HG02571 (cell line): ENCODE results near the gene ZMYND8.
A peak's percentile ranks its signal among the peaks of the same experiment; 100 is the strongest.
"Not testable (repeated sequence)": the region's sequence is repeated elsewhere in the genome, so short reads cannot be mapped to it uniquely, and the experiment has no call there.

Experiments
- ATAC-seq: cut with Tn5 transposase; IDR thresholded peaks from one replicate; pipeline ENCODE4 v1.9.1; 2021; ENCODE audit warnings: mild to moderate bottlenecking, moderate library complexity; ENCODE audit not compliant: unreplicated experiment

ZMYND8 gene

DNA sequence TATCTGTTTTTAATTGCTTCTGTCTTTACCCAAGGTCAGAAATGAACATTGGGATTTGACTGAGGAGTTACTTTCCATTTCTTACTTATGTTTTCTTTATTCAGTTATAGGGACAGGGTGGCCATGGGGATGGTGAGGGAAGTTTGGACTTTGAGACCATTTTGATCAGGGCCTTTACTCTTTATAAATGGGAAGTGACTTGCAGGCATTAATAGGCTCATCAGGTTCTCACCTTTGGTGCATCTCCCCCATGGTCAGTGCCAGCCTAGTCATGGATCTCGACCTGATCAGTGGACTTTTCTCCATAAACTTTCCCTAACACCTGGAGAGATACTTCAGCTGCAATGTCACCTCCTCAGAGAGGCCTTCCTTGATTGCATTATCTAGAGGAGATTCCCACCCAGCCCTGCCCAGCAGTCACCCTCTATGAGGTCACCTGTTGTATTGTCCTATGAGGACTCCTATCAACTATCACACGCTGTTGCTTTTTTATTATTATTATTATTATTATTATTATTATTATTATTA, 16.8 kb upstream of the ZMYND8 start:
- no peak for ATAC-seq

DNA sequence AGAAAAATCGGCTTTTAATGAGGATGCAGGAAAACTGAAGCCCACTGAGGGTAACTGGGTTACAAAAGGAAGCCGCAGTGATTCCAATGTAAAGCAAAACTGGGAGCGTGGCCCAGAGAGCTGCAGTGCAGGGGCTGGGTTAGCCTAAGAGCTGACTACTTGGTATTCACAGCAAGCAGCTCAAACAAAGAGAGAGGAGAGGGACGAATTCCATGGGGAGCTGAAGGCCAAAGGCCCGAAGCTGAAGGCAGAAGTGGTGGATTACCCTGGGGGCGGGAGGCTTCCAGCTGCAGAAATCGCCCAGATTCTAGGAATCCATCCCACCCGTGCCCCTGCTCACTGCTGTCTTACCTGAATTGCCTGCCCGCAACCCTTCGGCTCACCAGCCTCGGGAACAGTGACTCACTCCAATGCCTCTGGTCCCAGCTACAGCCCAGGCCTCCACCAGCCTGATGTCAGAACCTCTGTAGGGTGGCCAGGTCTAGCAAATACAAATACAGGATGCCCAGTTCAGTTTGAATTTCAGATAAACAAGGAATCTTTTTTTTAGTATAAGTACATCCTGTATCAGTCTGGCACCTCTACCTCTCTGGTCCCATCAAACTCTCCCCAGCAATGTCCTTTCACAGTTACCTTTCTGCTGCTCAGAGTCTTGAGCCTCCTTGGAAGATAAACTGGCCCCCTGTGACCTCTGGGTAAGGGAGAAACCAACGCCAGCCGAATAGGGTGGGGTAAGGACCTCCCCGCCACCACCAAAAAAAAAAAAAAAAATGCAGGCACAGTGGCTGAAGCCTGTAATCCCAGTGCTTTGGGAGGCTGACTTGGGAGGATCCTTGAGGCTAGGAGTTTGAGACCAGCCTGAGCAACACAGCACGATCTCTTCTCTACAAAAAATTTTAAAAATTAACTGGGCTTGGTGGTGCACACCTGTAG, 14.6 kb upstream of the ZMYND8 start:
- no peak for ATAC-seq

DNA sequence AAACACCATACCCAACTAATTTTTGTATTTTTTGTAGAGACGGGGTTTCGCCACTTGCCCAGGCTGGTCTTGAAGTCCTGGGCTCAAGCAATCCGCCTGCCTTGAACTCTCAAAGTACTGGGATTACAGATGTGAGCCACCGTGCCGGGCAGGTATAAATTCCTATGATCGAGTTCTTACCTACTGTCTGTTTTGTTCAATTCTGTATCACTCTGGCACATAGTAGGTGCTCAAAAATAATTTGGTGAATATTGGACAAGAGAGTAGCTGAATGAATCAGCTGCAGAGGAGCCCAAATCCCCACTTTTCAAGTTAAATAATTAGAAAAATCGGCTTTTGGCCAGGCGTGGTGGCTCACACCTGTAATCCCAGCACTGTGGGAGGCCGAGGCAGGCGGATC, 13.7 kb upstream of the ZMYND8 start:
- no peak for ATAC-seq

DNA sequence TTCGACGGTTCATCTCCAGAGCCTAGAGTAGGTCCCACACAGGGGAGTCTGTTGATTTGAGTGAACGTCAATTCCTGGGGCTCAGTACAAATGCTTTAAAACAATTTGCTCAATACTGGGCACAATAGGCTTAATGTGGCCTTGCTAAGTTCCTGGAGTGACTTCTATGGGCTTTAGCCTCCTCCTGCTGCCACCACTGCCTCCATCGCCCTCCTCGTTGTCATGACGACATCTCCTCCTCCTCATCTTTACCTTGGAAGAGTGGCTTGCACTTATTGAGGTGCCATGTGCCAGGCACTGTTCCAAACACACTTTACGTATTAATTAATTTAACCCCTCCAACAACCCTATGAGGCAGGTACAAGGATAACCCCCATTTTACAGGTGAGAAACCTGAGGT, 11.8 kb upstream of the ZMYND8 start:
- no peak for ATAC-seq

DNA sequence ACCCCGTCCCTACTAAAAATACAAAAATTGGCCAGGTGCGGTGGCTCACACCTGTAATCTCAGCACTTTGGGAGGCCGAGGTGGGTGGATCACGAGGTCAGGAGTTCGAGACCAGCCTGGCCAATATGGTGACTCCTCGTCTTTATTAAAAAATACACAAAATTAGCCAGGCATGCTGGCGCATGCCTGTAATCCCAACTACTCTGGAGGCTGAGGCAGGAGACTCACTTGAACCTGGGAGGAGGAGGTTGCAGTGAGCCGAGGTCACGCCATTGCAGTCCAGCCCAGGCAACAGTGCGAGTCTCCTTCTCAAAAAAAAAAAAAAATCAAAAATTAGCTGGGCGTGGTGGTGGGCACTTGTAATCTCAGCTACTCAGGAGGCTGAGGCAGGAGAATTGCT, 9.8 kb upstream of the ZMYND8 start:
- ATAC-seq = not testable (repeated sequence)

DNA sequence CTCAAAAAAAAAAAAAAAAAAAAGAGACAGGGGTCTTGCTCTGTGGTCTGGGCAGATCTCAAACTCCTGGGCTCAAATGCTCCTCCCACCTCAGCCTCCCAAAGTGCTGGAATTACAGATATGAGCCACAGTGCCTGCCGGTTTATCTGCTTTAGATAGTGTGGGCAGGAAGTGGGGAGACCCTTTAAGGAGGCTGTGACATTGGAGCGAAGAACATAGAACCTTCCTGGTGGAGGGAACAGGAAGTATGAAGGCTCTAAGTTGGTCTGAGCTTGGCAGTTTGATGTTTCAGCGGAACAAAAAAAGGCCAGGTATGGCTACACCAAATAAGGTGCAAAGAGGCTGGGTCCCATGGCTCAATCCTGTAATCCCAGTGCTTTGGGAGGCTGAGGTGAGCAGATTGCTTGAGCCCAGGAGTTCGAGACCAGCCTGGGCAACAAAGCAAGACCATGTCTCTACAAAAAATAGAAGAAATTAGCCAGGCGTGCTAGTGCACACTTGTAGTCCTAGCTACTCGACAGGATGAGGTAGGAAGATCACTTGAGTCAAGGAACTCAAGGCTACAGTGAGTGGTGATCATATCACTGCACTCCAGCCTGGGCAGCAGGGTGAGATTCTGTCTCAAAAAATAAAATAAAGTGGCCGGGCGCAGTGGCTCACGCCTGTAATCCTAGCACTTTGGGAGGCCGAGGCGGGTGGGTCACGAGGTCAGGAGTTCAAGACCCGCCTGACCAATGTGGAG, 8.7 kb upstream of the ZMYND8 start:
- no peak for ATAC-seq

DNA sequence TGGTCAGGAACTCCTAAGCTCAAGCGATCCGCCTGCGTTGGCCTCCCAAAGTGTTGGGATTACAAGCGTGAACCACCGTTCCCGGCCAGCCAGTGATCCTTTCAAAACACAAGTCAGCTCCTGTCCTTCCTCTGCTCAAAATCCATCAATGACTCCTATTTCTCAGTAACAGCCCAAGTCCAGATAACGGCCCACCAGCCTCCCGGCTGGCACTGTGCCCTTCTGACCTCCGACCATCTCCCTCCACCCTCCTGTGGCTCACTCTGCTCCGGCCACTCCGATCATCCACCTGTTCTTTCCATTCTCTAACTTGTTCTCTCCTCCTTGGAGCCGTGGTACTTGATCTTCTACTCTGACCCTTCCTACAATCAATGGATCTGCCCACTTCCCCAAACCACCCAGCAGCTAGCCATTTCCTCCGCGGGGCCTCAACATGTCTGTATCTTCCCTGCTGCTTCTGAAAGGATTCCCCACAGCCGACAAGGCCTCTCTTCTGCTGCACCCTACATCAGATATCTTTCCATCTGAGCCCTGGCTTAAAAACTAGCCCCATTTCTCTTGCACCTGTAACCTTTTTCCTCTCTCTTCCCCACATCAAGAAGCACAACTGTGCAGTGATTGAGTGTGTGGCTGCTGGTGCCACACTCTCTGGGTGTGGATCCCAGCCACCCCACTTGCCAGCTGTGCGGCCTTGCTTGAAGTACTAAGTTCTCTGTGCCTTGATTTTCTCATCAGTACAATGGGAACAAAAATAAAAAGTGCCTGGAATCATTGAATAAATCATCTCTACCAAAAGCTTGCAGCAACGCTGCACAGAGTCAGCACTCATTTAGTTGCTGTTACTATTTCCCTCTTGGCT, 6.1 kb upstream of the ZMYND8 start:
- no peak for ATAC-seq

DNA sequence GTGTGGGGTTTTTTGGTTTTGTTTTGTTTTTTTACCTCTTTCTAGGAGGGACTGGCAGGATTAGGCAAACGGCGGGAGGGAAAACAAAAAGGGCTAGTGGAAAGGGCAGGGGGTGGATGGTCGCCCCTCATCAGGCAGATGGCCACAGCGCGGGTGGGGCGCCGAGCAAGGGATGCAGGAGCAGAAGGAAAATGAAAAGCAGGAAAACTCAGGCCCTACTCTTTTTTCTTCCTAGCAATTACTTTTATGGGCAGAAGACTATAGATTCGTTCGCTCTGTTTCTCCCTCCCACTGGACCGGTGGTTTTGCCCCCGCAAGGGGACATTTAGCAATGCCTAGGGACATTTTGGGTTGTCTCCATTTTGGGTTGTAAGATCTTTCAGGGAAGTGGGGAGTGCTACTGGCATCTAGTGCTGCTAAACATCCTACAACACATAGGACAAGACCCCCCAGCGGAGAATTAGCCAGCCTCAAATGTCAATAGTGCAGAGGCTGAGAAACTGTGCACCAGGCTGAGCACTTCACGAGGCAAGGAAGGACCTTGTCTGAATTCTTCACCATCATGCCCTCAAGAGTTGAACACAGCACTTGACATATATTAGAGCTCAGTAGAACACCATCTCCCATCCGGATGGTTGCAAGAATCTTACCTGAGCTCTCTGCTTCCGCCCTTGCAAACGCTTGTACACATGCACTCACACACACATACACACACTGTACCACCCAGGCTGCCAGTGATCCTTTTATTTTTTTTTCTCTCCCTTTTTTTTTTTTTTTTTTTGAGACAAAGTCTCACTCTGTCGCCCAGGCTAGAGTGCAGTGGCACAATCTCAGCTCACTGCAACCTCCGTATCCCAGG, 4.8 kb upstream of the ZMYND8 start:
- no peak for ATAC-seq

DNA sequence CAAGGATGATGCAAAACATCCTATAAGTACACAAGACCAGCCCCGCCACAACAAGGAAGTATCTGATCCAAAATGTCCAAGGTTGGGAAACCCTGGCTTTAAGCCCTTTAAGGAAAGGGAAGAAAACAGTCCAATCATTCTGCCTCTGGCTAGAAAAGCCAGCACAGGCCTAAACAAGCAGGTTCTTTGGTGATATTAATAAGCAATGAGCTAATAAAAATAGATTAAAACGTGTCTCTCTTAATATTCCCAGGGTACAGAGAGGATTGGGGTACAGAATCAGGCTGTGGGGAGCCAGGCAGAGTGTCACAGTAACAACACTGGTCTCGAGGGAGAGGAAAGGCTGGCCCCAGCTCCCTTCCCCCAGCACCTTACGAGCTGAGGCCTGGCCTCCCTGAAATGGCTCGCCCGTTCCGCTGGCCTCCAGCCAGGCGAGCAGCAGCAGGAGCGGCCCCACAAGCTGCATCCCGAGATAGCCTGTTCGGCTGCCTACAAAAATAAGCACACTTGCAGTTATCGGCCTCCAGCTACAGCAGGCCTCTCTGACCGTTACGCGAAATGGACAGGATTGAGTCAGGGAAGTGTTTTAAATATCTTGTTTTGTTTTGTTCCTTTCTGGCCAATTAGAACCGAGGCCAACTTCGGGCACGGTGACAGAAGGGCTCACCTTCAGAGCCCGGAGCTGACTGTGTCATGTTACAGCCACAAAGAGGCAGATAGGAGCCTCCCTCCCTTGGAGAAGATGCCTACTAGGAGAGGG, 4.0 kb upstream of the ZMYND8 start:
- no peak for ATAC-seq

DNA sequence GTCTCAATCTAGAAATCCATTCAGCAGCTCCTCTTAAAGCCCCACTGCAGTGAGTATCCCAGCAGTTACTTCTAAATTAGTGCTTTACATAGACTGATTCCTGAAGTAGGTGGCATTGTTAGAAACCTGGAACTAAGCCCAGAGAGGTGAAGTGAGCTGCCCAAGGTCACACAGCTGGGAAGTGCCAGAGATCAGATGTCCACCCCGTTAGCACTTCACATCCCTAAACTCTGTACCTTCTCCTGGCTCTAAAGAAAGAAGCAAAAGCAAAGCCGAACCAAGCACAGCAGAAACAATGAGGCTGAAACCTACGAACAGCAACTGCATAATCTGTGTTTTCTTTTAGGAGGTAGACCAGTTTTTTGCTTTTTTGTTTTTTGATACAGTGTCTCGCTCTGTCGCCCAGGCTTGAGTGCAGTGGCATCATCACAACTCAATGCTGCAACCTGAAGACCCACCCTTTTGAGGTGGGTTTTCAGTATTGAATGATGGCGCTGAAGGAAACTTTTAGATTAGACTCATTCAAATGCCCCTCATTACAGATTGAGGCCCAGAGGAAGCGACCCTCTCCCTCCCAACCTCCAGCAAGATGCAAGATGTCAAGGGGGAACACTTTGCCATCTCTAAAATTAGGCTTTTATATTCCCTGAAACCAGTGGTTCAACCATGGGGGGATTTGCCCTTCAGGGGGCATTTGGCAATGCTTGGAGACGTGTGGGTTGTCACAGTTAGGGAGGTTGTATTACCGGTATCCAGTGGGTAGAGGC, 3.2 kb upstream of the ZMYND8 start:
- ATAC-seq = no peak

DNA sequence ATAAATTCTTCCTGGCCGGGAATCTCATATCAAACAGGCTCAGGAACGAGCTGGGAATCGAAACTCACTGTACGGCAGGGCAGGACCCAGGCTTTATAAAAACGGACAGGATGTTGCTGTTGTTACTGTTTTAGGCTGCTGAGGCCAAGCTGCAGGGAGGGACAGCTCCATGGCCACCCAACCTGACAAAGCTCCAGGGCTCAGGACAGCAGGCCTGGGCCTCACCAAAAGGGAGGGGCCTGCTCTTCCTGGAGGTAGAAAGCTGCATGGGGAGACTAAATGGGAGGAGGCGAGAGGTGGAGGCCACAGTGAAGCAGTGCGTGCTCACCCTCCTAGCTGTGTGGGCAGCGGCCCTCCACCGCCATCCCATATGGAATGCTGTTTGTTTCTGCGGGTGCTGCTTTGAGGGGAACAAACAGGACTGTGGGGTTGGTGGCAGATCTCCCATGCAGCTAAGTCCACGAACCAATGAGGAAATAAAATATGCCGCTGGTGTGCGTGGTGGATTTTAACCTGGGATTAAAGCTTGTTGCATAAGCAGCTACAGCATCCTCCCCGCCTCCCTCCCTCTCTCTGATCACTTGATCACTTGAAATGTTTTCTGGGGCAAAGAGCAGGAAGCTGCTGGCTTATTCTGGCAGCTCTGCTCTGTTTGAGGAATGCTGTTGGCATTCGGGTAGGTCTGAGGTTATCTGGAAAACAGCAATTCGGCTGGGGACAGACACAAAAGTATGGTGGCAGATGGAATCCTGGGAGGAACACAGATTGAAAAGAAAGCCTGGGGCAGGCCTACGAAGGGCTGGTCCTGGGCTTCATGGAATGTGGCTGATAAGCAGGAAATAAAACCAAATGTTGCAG, 2.4 kb upstream of the ZMYND8 start:
- no peak for ATAC-seq

DNA sequence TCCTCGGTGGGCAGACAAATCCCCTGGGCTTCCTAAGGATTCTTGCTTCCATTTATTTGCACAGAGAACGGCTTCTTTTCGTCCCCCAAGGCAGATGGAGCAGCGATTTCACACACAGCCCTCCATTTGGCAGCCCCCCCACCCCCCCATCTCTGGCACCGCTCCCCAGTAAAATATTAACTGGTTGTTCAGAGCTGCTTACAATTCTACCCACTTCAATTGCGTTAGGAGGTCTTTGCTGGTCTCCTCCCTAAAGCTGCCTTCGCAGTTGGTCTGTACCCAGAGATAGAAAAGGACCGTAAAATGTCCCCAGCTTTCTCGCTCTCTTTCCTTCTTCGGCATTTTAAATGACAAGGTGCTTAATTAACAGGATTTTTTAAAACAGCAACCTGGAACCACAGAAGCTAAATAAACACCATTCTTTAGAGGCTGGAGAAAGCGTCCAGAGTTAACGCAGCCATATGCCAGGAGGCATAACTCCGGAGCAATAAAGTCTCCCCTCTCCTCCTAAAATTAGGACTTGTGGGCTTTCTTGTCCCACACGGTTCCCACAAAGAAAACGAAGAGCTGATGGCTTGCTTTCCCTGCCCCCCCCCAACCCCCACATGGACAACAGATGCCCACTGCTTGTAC, 1.7 kb upstream of the ZMYND8 start:
- no peak for ATAC-seq

DNA sequence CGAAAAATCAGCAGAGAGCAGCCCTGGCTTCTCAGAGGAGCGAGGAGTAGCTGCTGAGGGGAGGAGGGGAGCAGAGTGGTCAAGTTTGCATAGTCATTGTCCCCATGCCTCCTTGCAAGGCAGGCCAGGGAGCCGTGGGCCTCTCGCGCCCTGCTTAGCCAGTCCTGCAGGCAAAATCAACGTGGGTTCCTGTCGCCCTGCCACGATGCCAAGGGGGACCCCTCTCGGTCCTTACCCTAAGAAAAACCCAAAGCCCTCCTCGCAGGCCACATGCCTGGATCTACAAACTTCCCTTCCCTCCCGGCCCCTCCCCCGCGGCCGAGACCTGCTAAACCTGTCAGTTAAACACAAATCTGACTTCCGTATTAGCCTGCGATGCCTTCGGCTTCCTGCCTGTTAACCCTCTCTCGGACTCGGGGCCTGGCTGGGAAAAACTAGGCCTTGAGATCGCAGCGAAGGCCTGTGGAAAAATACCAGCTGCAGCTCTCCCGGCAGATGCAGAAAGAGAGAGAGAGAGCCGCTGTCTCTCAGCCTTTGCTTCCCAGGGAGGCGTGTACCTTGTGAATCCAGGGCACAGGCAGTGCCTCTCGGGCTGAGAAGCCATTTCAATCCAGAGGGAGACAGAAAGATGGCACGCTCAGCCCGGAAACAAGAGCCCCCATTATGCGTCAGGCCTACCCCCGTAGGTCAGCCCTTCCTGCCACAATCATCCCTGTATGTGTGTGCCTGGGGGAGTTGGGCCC, 968 bp upstream of the ZMYND8 start:
- peak; percentile 51 for ATAC-seq

DNA sequence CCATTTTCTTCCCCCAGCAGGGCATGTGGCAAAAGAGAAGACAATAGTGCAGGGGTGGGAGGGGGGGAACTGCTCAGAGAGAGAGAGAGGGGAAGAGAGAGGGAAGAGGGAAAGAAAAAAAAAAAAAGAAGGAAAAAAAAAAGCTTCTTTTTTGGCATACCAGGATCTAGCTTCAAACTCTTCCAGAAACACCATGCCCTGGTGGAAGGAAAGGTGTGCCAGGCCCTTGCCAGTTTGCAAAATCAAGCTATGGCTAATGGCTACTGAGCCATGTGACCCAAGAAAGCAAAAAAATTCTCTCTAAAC, 326 bp downstream of the ZMYND8 start:
- no peak for ATAC-seq

DNA sequence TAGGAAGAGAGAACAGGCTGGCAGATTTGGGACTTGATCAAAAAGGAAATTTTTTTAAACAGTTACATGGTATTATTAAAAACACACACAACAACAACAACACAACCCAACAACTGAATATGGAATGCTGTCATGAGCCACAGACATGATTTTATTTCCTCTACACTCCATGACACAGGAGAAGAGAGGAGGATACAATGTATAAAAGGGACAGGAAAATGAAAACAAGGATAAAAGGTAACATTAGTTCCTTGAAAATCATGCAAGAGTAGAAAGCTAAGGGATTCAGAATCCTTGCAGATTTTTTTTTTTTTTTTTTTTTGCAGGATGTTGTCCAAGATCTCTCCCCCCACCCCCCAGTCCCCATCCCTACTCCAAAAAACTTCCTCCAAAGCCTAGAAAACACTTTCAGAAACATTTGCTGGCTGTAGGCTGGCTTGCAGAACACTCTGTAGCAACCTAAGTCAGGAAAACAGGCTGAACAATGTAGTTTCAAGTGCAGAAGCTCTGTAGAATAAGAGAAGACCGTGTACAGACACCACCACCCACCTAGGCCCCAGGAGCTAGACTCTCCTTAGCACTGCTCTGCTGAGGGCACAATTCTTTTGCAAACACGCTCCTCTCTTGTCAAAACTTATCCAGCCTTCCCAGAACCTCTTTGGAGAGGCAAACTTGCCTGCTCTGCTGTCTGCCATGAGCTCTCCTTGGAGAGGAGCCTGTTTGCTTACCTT, 845 bp downstream of the ZMYND8 start:
- no peak for ATAC-seq
